ENCODE measurements around the gene B4GALNT1.

The B4GALNT1 gene

GRCh38 chr12:57624441-57625220 is 8.4 kb downstream of the B4GALNT1 start:
- no peaks in the 10 kb centered on the region for H3K79me2 ChIP-seq
- H3K9me3 ChIP-seq (ENCODE audit: control insufficient read depth, low read length), result no peaks in the 10 kb centered on the region
- no peak overlapping the region for H3K4me2 ChIP-seq (ENCODE audit: low read length)
- peaks cover 11% of the 10 kb centered on the region for H3K27me3 ChIP-seq (ENCODE audit: control insufficient read depth, insufficient read depth, low read length)
- H3K4me1 ChIP-seq, result no peaks in the 10 kb centered on the region
- H3K9ac ChIP-seq, result no peak overlapping the region
- no peak overlapping the region for H3K27ac ChIP-seq
- no peaks in the 10 kb centered on the region for H3K36me3 ChIP-seq (ENCODE audit: control insufficient read depth, insufficient read depth, low read length)
- H3K4me3 ChIP-seq (ENCODE audit: low read depth, low read length), result no peak overlapping the region
- no peak overlapping the region for H2AFZ ChIP-seq
- TF ChIP-seq CTCF (IDR thresholded peaks at IDR 0.05), result no peak

- H3K27ac ChIP-seq, result no peak overlapping the region
- H3K4me2 ChIP-seq (ENCODE audit: low read length), result no peak overlapping the region
- no peaks in the 10 kb centered on the region for H3K9me3 ChIP-seq (ENCODE audit: control insufficient read depth, low read length)
- H3K4me3 ChIP-seq (ENCODE audit: low read depth, low read length), result no peak overlapping the region
- H3K9ac ChIP-seq, result no peak overlapping the region
- no peaks in the 10 kb centered on the region for H3K36me3 ChIP-seq (ENCODE audit: control insufficient read depth, insufficient read depth, low read length)
- H2AFZ ChIP-seq, result no peak overlapping the region
- H3K4me1 ChIP-seq, result no peaks in the 10 kb centered on the region
- TF ChIP-seq CTCF (IDR thresholded peaks at IDR 0.05), result no peak
- H3K79me2 ChIP-seq, result no peaks in the 10 kb centered on the region
- peaks cover 11% of the 10 kb centered on the region for H3K27me3 ChIP-seq (ENCODE audit: control insufficient read depth, insufficient read depth, low read length)
Observed at GRCh38 chr12:57623811-57624390, 9.1 kb downstream of the B4GALNT1 start.

GRCh38 chr12:57623385-57623784 is 9.6 kb downstream of the B4GALNT1 start:
- H3K4me2 ChIP-seq (ENCODE audit: low read length), result no peak overlapping the region
- no peak for TF ChIP-seq CTCF (IDR thresholded peaks at IDR 0.05)
- H3K79me2 ChIP-seq, result no peaks in the 10 kb centered on the region
- H2AFZ ChIP-seq, result no peak overlapping the region
- H3K27me3 ChIP-seq (ENCODE audit: control insufficient read depth, insufficient read depth, low read length), result peaks cover 9% of the 10 kb centered on the region
- H3K4me3 ChIP-seq (ENCODE audit: low read depth, low read length), result no peak overlapping the region
- H3K9ac ChIP-seq, result no peak overlapping the region
- no peaks in the 10 kb centered on the region for H3K4me1 ChIP-seq
- H3K9me3 ChIP-seq (ENCODE audit: control insufficient read depth, low read length), result no peaks in the 10 kb centered on the region
- H3K27ac ChIP-seq, result no peak overlapping the region
- H3K36me3 ChIP-seq (ENCODE audit: control insufficient read depth, insufficient read depth, low read length), result no peaks in the 10 kb centered on the region

- Histone ChIP-seq H3K4me2 (ENCODE audit: low read length) (no peak overlapping the region), H3K9me3 (ENCODE audit: control insufficient read depth, low read length) (no peaks in the 10 kb centered on the region), H3K9ac (no peak overlapping the region), H2AFZ (no peak overlapping the region), H3K27ac (no peak overlapping the region), H3K4me3 (ENCODE audit: low read depth, low read length) (no peak overlapping the region), H3K79me2 (no peaks in the 10 kb centered on the region), H3K36me3 (ENCODE audit: control insufficient read depth, insufficient read depth, low read length) (no peaks in the 10 kb centered on the region), H3K27me3 (ENCODE audit: control insufficient read depth, insufficient read depth, low read length) (peaks cover 6% of the 10 kb centered on the region), H3K4me1 (no peaks in the 10 kb centered on the region)
- no peak for TF ChIP-seq CTCF (IDR thresholded peaks at IDR 0.05)
Observed at GRCh38 chr12:57622293-57623245, 10.4 kb downstream of the B4GALNT1 start.
